ENCODE data around the gene B4GAT1. TPM values are rescaled to one million over a fixed set of nuclear protein-coding genes. Genes with fewer than 3 reads are reported as not detected.
A peak's percentile ranks its signal among the peaks of the same experiment; 100 is the strongest.

The B4GAT1 gene
- total and polyA plus RNA-seq, 9 of the 15 experiments (the other 6 are each of a cell fraction or from before 2014, with no cell fraction given), result 0.86 to 9.5 (median 3.8) TPM

DNA sequence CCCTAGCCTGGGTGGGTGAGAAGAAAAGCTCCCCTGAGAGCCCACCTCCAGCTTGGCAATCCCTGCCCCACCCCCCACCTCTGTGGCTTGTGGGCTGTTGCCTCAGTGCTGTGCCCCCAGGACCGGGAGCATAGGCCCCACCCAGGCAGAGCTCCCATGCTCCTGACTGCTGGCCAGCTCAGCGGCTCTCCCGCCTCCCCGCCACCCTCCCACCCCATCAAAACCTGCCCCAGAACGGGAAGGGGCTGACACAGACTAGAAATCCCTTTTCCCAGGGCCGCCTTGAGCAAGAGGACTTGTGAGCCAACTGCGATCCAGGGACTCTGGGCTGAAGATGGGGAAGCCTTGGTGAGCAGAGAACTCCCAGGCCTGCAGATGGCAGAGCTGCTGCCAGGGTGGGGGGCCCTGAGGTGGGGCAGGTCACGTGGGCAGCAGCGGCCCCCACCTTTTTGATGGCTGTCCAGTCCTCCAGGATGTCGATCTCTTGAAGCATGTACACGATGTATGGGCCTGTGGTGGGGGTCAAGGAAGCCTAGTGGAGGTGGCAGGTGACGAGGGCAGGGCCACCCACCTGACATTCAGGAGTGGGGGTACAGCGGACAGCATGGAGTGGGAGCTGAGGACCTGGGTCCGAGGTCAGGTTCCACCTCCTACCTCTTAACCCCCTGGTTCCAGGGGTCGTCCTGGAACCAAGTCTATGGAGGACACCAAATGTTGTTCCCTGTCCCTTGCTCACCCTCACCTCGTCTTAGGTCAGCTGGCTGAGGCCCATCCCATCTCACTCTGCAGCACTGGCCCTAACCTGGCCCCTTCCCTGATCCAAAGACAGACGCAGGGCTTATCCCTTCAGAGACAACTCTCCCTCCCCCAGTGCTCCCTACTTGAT lies 8.9 kb downstream of the B4GAT1 start:
- CTCF ChIA-PET (ENCODE audit: low intra/inter-chr PET ratio), result interaction anchor here (0.5 kb wide), 1 partner anchor 1215 kb away, joined by 3 read pairs; no protein-coding TSS in a partner anchor
- no peak overlapping the region for H3K27ac ChIP-seq (ENCODE audit: extremely low read depth, low read depth, low read length)
- 0 out of 4 replicates have a peak overlapping the region, but pooled peaks of 1 of the 2 experiments have one; percentile 43 for H3K9ac ChIP-seq (ENCODE audit: insufficient read depth in 1 of 2, low read depth in 2 of 2, low read length in 2 of 2)
- no peaks in the 10 kb centered on the region for H3K9me1 ChIP-seq (ENCODE audit: control insufficient read depth, insufficient read depth, low read length)
- no peaks in the 10 kb centered on the region for H3K27me3 ChIP-seq (ENCODE audit: control insufficient read depth in 2 of 2, insufficient read depth in 2 of 2, low read length in 2 of 2)
- BruUV-seq (replicated peaks), result no TSS peak
- POLR2A ChIA-PET, result interaction anchor here (0.6 to 1.7 kb wide), 3 partner anchors 9 to 54 kb away, joined by 3 to 5 read pairs (median 4); partner anchors contain the start of gene B4GAT1
- 0 out of 2 replicates have a peak, but pooled peaks have one; percentile 31 for TF ChIP-seq RBFOX2 (IDR thresholded peaks at IDR 0.05; ENCODE audit: low read depth, low read length)
- TF ChIP-seq NELFE (IDR thresholded peaks at IDR 0.05; ENCODE audit: insufficient read depth, insufficient read length), result no peak
- H3K9me3 ChIP-seq (replicated peaks; ENCODE audit: control insufficient read depth, insufficient read depth, low read depth, low read length), result no peaks in the 10 kb centered on the region
- no peak overlapping the region for H3K4me2 ChIP-seq (ENCODE audit: insufficient read depth, low read length)
- no peak for FAIRE-seq
- ATAC-seq, result no peak
- 72% methylated on average over 15 of the region's 17 CpGs for WGBS (ENCODE audit: insufficient coverage, low coverage, missing lambda C conversion rate)
- intact Hi-C loops (cut with micrococcal nuclease) (no loop called here), in situ Hi-C loops (cut with MboI) (no loop called here)
- peaks cover 3% of the 10 kb centered on the region; the same call in 1 of the 2 replicates for H4K20me1 ChIP-seq (replicated peaks; ENCODE audit: control insufficient read depth, insufficient read depth, low read length)
- H3K4me3 ChIP-seq, result no peak overlapping the region
- H3K36me3 ChIP-seq (ENCODE audit: control insufficient read depth, insufficient read depth, low read length), result peaks cover 59% of the 10 kb centered on the region; the same call in 2 of the 3 replicates
- peaks cover 10 to 41% of the 10 kb centered on the region in 2 experiments for H3K4me1 ChIP-seq (replicated peaks in 1 of 2; ENCODE audit: control insufficient read depth in 2 of 2, insufficient read depth in 2 of 2, low read length in 2 of 2)
- H3K79me2 ChIP-seq (ENCODE audit: control insufficient read depth, insufficient read depth, low read length), result peaks cover 5% of the 10 kb centered on the region; the same call in 2 of the 3 replicates
- no peak overlapping the region for H2AFZ ChIP-seq (ENCODE audit: low read depth, low read length)
- no peak for DNase-seq (ENCODE audit: extremely low read depth in 1 of 4, low spot score in 3 of 4)
